GM23338 (cell line): ENCODE results near the gene ATP1B2. TPM values are rescaled to one million over a fixed set of nuclear protein-coding genes. Genes with fewer than 3 reads are reported as not detected.

Experiments
- ATAC-seq: fragments of 200-7000 bp; cut with Tn5 transposase; 3 replicates; pipeline ENCODE4 v1.9.1; 2020
- DNase-seq: peaks from one replicate; pipeline ENCODE4 v3.0.0-alpha.2; 2015; ENCODE audit warnings: low spot score
- H2AFZ ChIP-seq: fragments of 200-600 bp; sonication (generic); 2 replicates; pipeline ENCODE4 v1.8.0; 2016; ENCODE audit warnings: antibody characterized with exemption, mild to moderate bottlenecking, moderate library complexity
- H3F3A ChIP-seq: fragments of 200-600 bp; sonication (generic); replicated peaks from 2 replicates; pipeline ENCODE4 v1.8.0; 2017; ENCODE audit warnings: antibody characterized with exemption, mixed run types, low read depth
- H3K27ac ChIP-seq: fragments of 200-600 bp; sonication (generic); 2 replicates; pipeline ENCODE4 v1.6.1; 2016; ENCODE audit warnings: low read depth
- H3K27me3 ChIP-seq: fragments of 200-600 bp; sonication (generic); 2 replicates; pipeline ENCODE4 v1.8.0; 2016; ENCODE audit warnings: mild to moderate bottlenecking, mixed run types, moderate library complexity; ENCODE audit not compliant: insufficient read depth
- H3K36me3 ChIP-seq: fragments of 200-600 bp; sonication (generic); 2 replicates; pipeline ENCODE4 v1.8.0; 2016; ENCODE audit warnings: mild to moderate bottlenecking; ENCODE audit not compliant: insufficient read depth
- H3K4me1 ChIP-seq: fragments of 200-600 bp; sonication (generic); 2 replicates; pipeline ENCODE4 v1.8.0; 2016; ENCODE audit warnings: mild to moderate bottlenecking, moderate library complexity; ENCODE audit not compliant: insufficient read depth
- H3K4me2 ChIP-seq: fragments of 200-600 bp; sonication (generic); 2 replicates; pipeline ENCODE4 v1.7.1; 2017; ENCODE audit warnings: mixed run types
- H3K4me3 ChIP-seq: fragments of 200-600 bp; sonication (generic); 2 replicates; pipeline ENCODE4 v1.6.1; 2016; ENCODE audit warnings: mixed run types
- H3K79me2 ChIP-seq: fragments of 200-600 bp; sonication (generic); replicated peaks from 2 replicates; pipeline ENCODE4 v1.8.0; 2017; ENCODE audit warnings: mild to moderate bottlenecking; ENCODE audit not compliant: insufficient read depth
- H3K9me2 ChIP-seq: fragments of 200-600 bp; sonication (generic); 2 replicates; pipeline ENCODE4 v1.8.0; 2017; ENCODE audit not compliant: insufficient read depth
- H4K20me1 ChIP-seq: fragments of 200-600 bp; sonication (generic); replicated peaks from 2 replicates; pipeline ENCODE4 v1.8.0; 2017; ENCODE audit warnings: mild to moderate bottlenecking; ENCODE audit not compliant: insufficient read depth
- H3K27ac Mint-ChIP-seq: 2 replicates; pipeline ENCODE4 v1.8.0; 2020; ENCODE audit warnings: inconsistent platforms, mild to moderate bottlenecking, moderate library complexity, mixed read lengths
- H3K27me3 Mint-ChIP-seq: 3 replicates; pipeline ENCODE4 v1.8.0; 2022; ENCODE audit warnings: low read depth, mild to moderate bottlenecking, moderate library complexity, mixed read lengths, inconsistent platforms; ENCODE audit not compliant: insufficient read depth, poor library complexity
- H3K36me3 Mint-ChIP-seq: 3 replicates; pipeline ENCODE4 v1.8.0; 2021; ENCODE audit warnings: low read depth, mild to moderate bottlenecking, inconsistent platforms, moderate library complexity, mixed read lengths
- H3K4me1 Mint-ChIP-seq: 3 replicates; pipeline ENCODE4 v1.8.0; 2020; ENCODE audit warnings: mild to moderate bottlenecking, inconsistent platforms, mixed read lengths
- H3K4me3 Mint-ChIP-seq: 3 replicates; pipeline ENCODE4 v1.8.0; 2021; ENCODE audit warnings: moderate library complexity, mild to moderate bottlenecking, inconsistent platforms, mixed read lengths
- H3K9me3 Mint-ChIP-seq: 3 replicates; pipeline ENCODE4 v1.8.0; 2020; ENCODE audit warnings: moderate library complexity, mild to moderate bottlenecking, inconsistent platforms, mixed read lengths
- CREB1 ChIP-seq: fragments of 250-450 bp; sonication (Bioruptor Pico); IDR thresholded peaks from 2 replicates; pipeline ENCODE4 v1.5.0; 2020; ENCODE audit warnings: low read depth, mild to moderate bottlenecking, moderate library complexity
- EZH2 ChIP-seq: fragments of 200-600 bp; sonication (generic); IDR thresholded peaks from one replicate; pipeline ENCODE4 v1.8.0; 2017; ENCODE audit warnings: antibody characterized with exemption, mild to moderate bottlenecking, low read depth; ENCODE audit not compliant: unreplicated experiment
- EZH2phosphoT487 ChIP-seq: fragments of 200-600 bp; sonication (generic); IDR thresholded peaks from one replicate; pipeline ENCODE4 v1.8.1; 2018; ENCODE audit warnings: antibody characterized with exemption; ENCODE audit not compliant: unreplicated experiment
- JUNB ChIP-seq: IDR thresholded peaks from one replicate; pipeline ENCODE4 v1.6.1; 2016; ENCODE audit warnings: antibody characterized with exemption; ENCODE audit not compliant: unreplicated experiment
- NANOG ChIP-seq: IDR thresholded peaks from 2 replicates; pipeline ENCODE4 v1.6.1; 2016; ENCODE audit warnings: antibody characterized with exemption, borderline replicate concordance
- POLR2AphosphoS5 ChIP-seq: IDR thresholded peaks from 2 replicates; pipeline ENCODE4 v1.6.1; 2016; ENCODE audit warnings: antibody characterized with exemption, low read depth
- STAT1 ChIP-seq: IDR thresholded peaks from one replicate; pipeline ENCODE4 v1.6.1; 2016; ENCODE audit warnings: antibody characterized with exemption; ENCODE audit not compliant: unreplicated experiment
- ZNF114 ChIP-seq: fragments of 250-450 bp; sonication (Bioruptor Pico); IDR thresholded peaks from 2 replicates; pipeline ENCODE4 v1.5.0; 2020; ENCODE audit warnings: mild to moderate bottlenecking, moderate library complexity
- ZNF331 ChIP-seq: fragments of 250-450 bp; sonication (Bioruptor Pico); IDR thresholded peaks from 2 replicates; pipeline ENCODE4 v1.5.0; 2020; ENCODE audit warnings: low read depth, mild to moderate bottlenecking, moderate library complexity
- polyA plus RNA-seq: library from polyadenylated mRNA; unstranded; fragments of >200 nt; fragmentation: Nextera tagmentation; extraction: Ambion mirVana; gene quantifications from 2 replicates; pipeline ENCODE4 v1.2.1, GENCODE V29; 2016
- total RNA-seq: library from RNA; depleted of rRNA; stranded (reverse); fragments of >200 nt; shearing (Covaris generic); gene quantifications from 2 replicates; pipeline ENCODE4 v1.2.3, GENCODE V29; 2014
- TF ChIP-seq, protein P1 (sequence below), 2 experiments: fragments of 200-600 bp in 1 of 2; sonication (generic) in 1 of 2; conservative IDR thresholded peaks; 2 replicates each; pipeline versions ENCODE4 v1.5.1 to v1.6.1; 2016 to 2017; ENCODE audit warnings: antibody characterized with exemption in 2 of 2, low read depth in 2 of 2, mild to moderate bottlenecking in 2 of 2, moderate library complexity in 1 of 2
- TF ChIP-seq, protein P2 (sequence below): IDR thresholded peaks from one replicate; pipeline ENCODE4 v1.6.1; 2018; ENCODE audit warnings: antibody characterized with exemption; ENCODE audit not compliant: unreplicated experiment
- TF ChIP-seq, protein P3 (sequence below): IDR thresholded peaks from 2 replicates; pipeline ENCODE4 v1.6.1; 2016; ENCODE audit warnings: antibody characterized with exemption

Gene ATP1B2
- total and polyA plus RNA-seq, 2 experiments from 2014 or later, result 14.9 to 33.1 TPM

DNA sequence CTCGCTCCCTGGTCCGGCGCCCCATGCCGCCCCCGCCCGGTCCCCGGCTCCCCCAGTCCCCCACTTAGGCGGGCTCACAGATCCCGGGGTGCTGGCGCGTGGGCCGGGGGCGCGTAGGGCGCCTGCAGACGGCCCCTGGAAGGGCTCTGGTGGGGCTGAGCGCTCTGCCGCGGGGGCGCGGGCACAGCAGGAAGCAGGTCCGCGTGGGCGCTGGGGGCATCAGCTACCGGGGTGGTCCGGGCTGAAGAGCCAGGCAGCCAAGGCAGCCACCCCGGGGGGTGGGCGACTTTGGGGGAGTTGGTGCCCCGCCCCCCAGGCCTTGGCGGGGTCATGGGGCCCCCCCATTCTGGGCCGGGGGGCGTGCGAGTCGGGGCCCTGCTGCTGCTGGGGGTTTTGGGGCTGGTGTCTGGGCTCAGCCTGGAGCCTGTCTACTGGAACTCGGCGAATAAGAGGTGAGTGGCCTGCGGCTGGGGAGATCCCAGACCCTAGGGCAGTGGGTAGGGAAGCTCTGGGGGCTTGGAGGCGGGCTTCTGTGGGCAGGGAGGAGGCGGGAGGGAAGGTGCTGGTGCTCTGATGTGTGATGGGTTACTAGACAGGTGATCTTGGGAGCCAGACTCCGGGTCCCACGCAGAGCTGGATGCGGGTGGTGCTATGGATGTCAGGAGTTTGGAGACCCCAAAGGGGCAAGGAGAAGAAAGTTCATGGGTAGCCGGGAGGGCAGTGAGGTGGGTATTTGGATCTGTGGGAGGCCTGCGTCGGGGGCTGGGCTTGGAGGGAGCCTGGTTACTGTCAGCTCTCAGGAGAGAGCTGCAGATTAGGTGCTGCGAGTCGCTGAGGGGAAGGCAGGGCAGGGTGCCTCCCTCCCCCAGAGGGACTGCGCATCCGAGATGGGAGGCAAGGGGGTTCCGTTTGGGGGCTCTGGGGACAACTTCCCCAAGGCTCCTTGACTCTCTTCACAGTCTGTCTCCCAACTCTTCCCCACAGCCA, 54.8 kb downstream of the ATP1B2 start:
- H2AFZ ChIP-seq, result peak overlapping the region; percentile 99
- no peak overlapping the region for H3K27ac ChIP-seq
- Mint-ChIP-seq H3K36me3 (peaks cover 8% of the 10 kb centered on the region; the same call in 1 of the 3 replicates), H3K27me3 (peaks cover 17% of the 10 kb centered on the region), H3K9me3 (no peaks in the 10 kb centered on the region), H3K4me3 (peak overlapping the region; percentile 79), H3K4me1 (peaks cover 30% of the 10 kb centered on the region), H3K27ac (no peak overlapping the region)
- no peaks in the 10 kb centered on the region; the same call in 1 of the 2 replicates for H4K20me1 ChIP-seq
- DNase-seq (peak; percentile 53), ATAC-seq (peak; percentile 53)
- peaks cover 22% of the 10 kb centered on the region for H3K4me1 ChIP-seq
- H3K79me2 ChIP-seq, result no peaks in the 10 kb centered on the region
- 0 out of 2 replicates have a peak, but pooled peaks cover 20% of the 10 kb centered on the region for H3F3A ChIP-seq
- H3K36me3 ChIP-seq, result no peaks in the 10 kb centered on the region
- peak overlapping the region; percentile 89 for H3K4me3 ChIP-seq
- TF ChIP-seq POLR2AphosphoS5 (no peak), ZNF114 (no peak), NANOG (no peak), STAT1 (no peak)
- H3K9me2 ChIP-seq, result 0 out of 2 replicates have a peak, but pooled peaks cover 3% of the 10 kb centered on the region
- H3K4me2 ChIP-seq, result peak overlapping the region; percentile 97
- H3K27me3 ChIP-seq, result peaks cover 11% of the 10 kb centered on the region

DNA sequence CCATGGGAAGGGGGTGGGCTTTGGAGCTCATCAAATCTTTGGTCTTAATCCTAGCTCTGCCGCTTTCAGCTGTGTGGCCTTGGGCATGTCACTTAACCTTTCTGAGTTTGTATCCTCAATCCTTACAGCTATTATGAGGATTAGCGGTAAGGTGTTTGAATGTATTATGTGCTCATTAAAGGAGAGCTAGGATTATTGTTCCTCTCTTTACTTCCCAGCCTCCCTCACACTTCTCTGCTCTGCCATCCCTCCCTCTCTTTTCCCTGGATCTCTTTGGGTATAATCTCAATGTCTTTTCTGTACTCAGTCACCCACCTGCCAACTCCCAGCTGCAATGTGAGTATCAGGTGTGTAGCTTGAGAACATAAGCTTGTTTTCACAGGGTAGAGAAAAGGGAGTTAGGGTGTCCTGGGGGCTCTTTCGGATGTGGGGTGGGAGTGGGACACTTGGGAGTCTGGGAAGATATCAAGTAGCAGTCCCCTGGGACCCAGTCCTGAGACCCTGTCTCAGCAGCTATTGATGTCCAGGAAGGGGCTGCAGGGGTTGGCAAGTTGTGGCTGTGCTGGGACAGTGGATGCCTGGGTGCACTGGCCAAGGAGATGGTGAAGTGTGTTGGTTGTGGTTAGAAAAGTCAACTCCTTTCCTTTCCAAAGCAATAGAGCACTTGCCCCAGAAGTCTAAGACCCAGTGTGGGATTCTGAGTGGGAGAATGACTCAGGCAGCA, 56.1 kb downstream of the ATP1B2 start:
- H3K4me3 Mint-ChIP-seq, result peak overlapping the region; percentile 79
- peak overlapping the region; percentile 89 for H3K4me3 ChIP-seq
- H3K4me1 Mint-ChIP-seq, result peaks cover 41% of the 10 kb centered on the region
- TF ChIP-seq ZNF331 (CRISPR knock-in tag) (no peak), STAT1 (no peak), EZH2phosphoT487 (no peak), JUNB (no peak), NANOG (no peak), POLR2AphosphoS5 (no peak), CREB1 (CRISPR knock-in tag) (no peak), ZNF114 (no peak), EZH2 (no peak)
- TF ChIP-seq, protein P1, sequence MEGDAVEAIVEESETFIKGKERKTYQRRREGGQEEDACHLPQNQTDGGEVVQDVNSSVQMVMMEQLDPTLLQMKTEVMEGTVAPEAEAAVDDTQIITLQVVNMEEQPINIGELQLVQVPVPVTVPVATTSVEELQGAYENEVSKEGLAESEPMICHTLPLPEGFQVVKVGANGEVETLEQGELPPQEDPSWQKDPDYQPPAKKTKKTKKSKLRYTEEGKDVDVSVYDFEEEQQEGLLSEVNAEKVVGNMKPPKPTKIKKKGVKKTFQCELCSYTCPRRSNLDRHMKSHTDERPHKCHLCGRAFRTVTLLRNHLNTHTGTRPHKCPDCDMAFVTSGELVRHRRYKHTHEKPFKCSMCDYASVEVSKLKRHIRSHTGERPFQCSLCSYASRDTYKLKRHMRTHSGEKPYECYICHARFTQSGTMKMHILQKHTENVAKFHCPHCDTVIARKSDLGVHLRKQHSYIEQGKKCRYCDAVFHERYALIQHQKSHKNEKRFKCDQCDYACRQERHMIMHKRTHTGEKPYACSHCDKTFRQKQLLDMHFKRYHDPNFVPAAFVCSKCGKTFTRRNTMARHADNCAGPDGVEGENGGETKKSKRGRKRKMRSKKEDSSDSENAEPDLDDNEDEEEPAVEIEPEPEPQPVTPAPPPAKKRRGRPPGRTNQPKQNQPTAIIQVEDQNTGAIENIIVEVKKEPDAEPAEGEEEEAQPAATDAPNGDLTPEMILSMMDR (conservative IDR thresholded peaks at IDR 0.05; ENCODE audit: low read depth in 2 of 2), result no peak
- TF ChIP-seq, protein P2, sequence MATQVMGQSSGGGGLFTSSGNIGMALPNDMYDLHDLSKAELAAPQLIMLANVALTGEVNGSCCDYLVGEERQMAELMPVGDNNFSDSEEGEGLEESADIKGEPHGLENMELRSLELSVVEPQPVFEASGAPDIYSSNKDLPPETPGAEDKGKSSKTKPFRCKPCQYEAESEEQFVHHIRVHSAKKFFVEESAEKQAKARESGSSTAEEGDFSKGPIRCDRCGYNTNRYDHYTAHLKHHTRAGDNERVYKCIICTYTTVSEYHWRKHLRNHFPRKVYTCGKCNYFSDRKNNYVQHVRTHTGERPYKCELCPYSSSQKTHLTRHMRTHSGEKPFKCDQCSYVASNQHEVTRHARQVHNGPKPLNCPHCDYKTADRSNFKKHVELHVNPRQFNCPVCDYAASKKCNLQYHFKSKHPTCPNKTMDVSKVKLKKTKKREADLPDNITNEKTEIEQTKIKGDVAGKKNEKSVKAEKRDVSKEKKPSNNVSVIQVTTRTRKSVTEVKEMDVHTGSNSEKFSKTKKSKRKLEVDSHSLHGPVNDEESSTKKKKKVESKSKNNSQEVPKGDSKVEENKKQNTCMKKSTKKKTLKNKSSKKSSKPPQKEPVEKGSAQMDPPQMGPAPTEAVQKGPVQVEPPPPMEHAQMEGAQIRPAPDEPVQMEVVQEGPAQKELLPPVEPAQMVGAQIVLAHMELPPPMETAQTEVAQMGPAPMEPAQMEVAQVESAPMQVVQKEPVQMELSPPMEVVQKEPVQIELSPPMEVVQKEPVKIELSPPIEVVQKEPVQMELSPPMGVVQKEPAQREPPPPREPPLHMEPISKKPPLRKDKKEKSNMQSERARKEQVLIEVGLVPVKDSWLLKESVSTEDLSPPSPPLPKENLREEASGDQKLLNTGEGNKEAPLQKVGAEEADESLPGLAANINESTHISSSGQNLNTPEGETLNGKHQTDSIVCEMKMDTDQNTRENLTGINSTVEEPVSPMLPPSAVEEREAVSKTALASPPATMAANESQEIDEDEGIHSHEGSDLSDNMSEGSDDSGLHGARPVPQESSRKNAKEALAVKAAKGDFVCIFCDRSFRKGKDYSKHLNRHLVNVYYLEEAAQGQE, result no peak
- TF ChIP-seq, protein P3, sequence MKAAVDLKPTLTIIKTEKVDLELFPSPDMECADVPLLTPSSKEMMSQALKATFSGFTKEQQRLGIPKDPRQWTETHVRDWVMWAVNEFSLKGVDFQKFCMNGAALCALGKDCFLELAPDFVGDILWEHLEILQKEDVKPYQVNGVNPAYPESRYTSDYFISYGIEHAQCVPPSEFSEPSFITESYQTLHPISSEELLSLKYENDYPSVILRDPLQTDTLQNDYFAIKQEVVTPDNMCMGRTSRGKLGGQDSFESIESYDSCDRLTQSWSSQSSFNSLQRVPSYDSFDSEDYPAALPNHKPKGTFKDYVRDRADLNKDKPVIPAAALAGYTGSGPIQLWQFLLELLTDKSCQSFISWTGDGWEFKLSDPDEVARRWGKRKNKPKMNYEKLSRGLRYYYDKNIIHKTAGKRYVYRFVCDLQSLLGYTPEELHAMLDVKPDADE, result no peak

More for the DNA sequence above, 56.1 kb downstream of the ATP1B2 start:
- Mint-ChIP-seq H3K9me3 (no peaks in the 10 kb centered on the region), H3K27me3 (peaks cover 19% of the 10 kb centered on the region), H3K27ac (no peak overlapping the region), H3K36me3 (peaks cover 7% of the 10 kb centered on the region; the same call in 1 of the 3 replicates)
- Histone ChIP-seq H3K27ac (no peak overlapping the region), H3F3A (0 out of 2 replicates have a peak, but pooled peaks cover 20% of the 10 kb centered on the region), H3K9me2 (0 out of 2 replicates have a peak, but pooled peaks cover 8% of the 10 kb centered on the region), H4K20me1 (no peaks in the 10 kb centered on the region; the same call in 1 of the 2 replicates), H3K36me3 (no peaks in the 10 kb centered on the region), H3K4me2 (peak overlapping the region; percentile 97; the same call in 1 of the 2 replicates), H3K4me1 (peaks cover 28% of the 10 kb centered on the region), H2AFZ (no peak overlapping the region), H3K27me3 (peaks cover 11% of the 10 kb centered on the region), H3K79me2 (no peaks in the 10 kb centered on the region)
- DNase-seq, result no peak
- ATAC-seq, result no peak
